Naive thymus-derived CD8-positive, alpha-beta T cell (primary cell): ENCODE measurements around the gene SAMD8. TPM values are rescaled to one million over a fixed set of nuclear protein-coding genes. Genes with fewer than 3 reads are reported as not detected.
"Not testable (repeated sequence)": the region's sequence is repeated elsewhere in the genome, so short reads cannot be mapped to it uniquely, and the experiment has no call there.

ENCODE experiments used
- ATAC-seq, 2 donors: fragments of 150-1000 bp; cut with Tn5 transposase in 1 of 2; sonication (Bioruptor Pico), chemical (Tn5 transposase) in 1 of 2; 1 replicate in 1 of 2; 2 replicates in 1 of 2; pipeline ENCODE4 v1.10.0; 2021; ENCODE audit warnings: mild to moderate bottlenecking in 2 of 2, moderate library complexity in 2 of 2
- POLR2A ChIA-PET: fragments of 350-600 bp; sonication (Branson Sonifier 250); formaldehyde crosslinking; loops from one replicate; lab custom pipeline; 2021; ENCODE audit warnings: antibody characterized with exemption; lab: Charles Lee
- DNase-seq, 10 donors: peaks; one replicate each; pipeline versions ENCODE4 v3.0.0 to v3.0.0-alpha.2; 2020 to 2022
- H3K27ac Mint-ChIP-seq, 10 donors: one replicate each; pipeline ENCODE4 v1.8.0; 2020 to 2022; ENCODE audit warnings: mild to moderate bottlenecking in 10 of 10, mixed read lengths in 10 of 10, moderate library complexity in 4 of 10, inconsistent platforms in 1 of 10
- H3K27me3 Mint-ChIP-seq, 5 donors: one replicate each; pipeline ENCODE4 v1.8.0; 2021 to 2022; ENCODE audit warnings: mixed read lengths in 5 of 5
- H3K36me3 Mint-ChIP-seq, 3 donors: one replicate each; pipeline ENCODE4 v1.8.0; 2020 to 2022; ENCODE audit warnings: mixed read lengths in 3 of 3, mild to moderate bottlenecking in 2 of 3, inconsistent platforms in 1 of 3
- H3K4me1 Mint-ChIP-seq, 4 donors: one replicate each; pipeline ENCODE4 v1.8.0; 2021 to 2022; ENCODE audit warnings: mixed read lengths in 4 of 4
- H3K4me3 Mint-ChIP-seq, 10 donors: one replicate each; pipeline ENCODE4 v1.8.0; 2020 to 2022; ENCODE audit warnings: mild to moderate bottlenecking in 10 of 10, mixed read lengths in 10 of 10, moderate library complexity in 6 of 10, inconsistent platforms in 1 of 10
- H3K9me3 Mint-ChIP-seq, 9 donors: one replicate each; pipeline ENCODE4 v1.8.0; 2020 to 2022; ENCODE audit warnings: mixed read lengths in 9 of 9, mild to moderate bottlenecking in 3 of 9, inconsistent platforms in 1 of 9, moderate library complexity in 1 of 9
- polyA plus RNA-seq, 3 donors: library from polyadenylated mRNA; unstranded; fragments of 300-500 nt; fragmentation: Illumina TruSeq; gene quantifications; one replicate each; pipeline ENCODE4 v1.2.3, GENCODE V29; 2021
- total RNA-seq, 8 experiments: library from RNA in 2 of 8; stranded (reverse) in 2 of 8; gene quantifications; one replicate each; pipeline ENCODE4 v1.2.3 and lab custom pipeline; 2021 to 2026

SAMD8 gene
- total and polyA plus RNA-seq, 5 experiments from 2014 or later: 6.3 to 23.9 (median 10.6) TPM

GRCh38 chr10:75194625-75195024 lies 83.2 kb downstream of the SAMD8 start:
- DNase-seq, H3K27me3 Mint-ChIP-seq, H3K4me3 Mint-ChIP-seq, H3K9me3 Mint-ChIP-seq, H3K27ac Mint-ChIP-seq, H3K36me3 Mint-ChIP-seq, H3K4me1 Mint-ChIP-seq, ATAC-seq: not testable (repeated sequence)
- POLR2A ChIA-PET: interaction anchor here (0.7 to 1.1 kb wide), 2 partner anchors 34 to 35 kb away, joined by 3 to 9 read pairs; no protein-coding TSS in a partner anchor

GRCh38 chr10:75195035-75195763 lies 83.7 kb downstream of the SAMD8 start:
- Mint-ChIP-seq H3K4me1 (peaks cover 0 to 1% (median under 1%) of the 10 kb centered on the region in 4 donors), H3K4me3 (no peak overlapping the region), H3K9me3 (no peaks in the 10 kb centered on the region), H3K27me3 (no peaks in the 10 kb centered on the region), H3K36me3 (peaks cover 0 to 1% (median 0%) of the 10 kb centered on the region in 3 donors), H3K27ac (peak overlapping the region in 1 of 10 donors; percentile 47)
- no peak for ATAC-seq
- no peak for DNase-seq
- POLR2A ChIA-PET: interaction anchor here (0.7 to 1.1 kb wide), 2 partner anchors 33 to 35 kb away, joined by 3 to 9 read pairs; no protein-coding TSS in a partner anchor

- Mint-ChIP-seq H3K4me3 (no peak overlapping the region), H3K9me3 (no peaks in the 10 kb centered on the region), H3K36me3 (peaks cover 0 to 2% (median 0%) of the 10 kb centered on the region in 3 donors), H3K27me3 (no peaks in the 10 kb centered on the region), H3K27ac (peak overlapping the region in 1 of 10 donors; percentile 4), H3K4me1 (peaks cover 0 to 4% (median 1%) of the 10 kb centered on the region in 4 donors)
- DNase-seq: no peak
- ATAC-seq: no peak
- POLR2A ChIA-PET: no interaction called here
These were observed 85.6 kb downstream of the SAMD8 start for GRCh38 chr10:75197066-75197465.

DNA sequence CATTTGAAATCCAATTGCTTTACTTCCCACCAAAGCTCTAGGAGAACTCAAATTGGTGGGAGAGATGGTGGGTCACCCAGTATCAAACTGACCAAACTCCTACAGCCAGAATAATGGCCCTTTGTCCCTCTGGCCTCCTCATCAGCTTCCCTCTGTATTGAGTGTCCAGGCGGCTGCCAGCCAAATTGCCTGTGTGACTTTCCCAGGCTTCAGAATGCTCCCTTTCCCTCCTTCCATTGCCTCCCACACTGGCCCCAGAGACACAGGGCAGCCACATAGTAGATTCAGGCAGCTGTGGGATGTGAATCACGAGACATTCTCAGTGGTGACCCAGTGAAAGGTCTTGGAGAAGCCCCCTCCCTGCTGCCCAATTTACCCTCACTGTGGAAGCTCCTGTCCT lies 86.5 kb downstream of the SAMD8 start:
- DNase-seq: no peak
- H3K27me3 Mint-ChIP-seq: no peaks in the 10 kb centered on the region
- H3K4me3 Mint-ChIP-seq: no peak overlapping the region
- peaks cover 0 to 2% (median 0%) of the 10 kb centered on the region in 3 donors for H3K36me3 Mint-ChIP-seq
- H3K27ac Mint-ChIP-seq: peak overlapping the region in 1 of 10 donors; percentile 27
- POLR2A ChIA-PET: interaction anchor here (1.6 kb wide), 1 partner anchor 12 kb away, joined by 5 read pairs; the partner anchor contains the start of gene VDAC2
- no peak for ATAC-seq
- no peaks in the 10 kb centered on the region for H3K9me3 Mint-ChIP-seq
- H3K4me1 Mint-ChIP-seq: peaks cover 0 to 5% (median 2%) of the 10 kb centered on the region in 4 donors

DNA sequence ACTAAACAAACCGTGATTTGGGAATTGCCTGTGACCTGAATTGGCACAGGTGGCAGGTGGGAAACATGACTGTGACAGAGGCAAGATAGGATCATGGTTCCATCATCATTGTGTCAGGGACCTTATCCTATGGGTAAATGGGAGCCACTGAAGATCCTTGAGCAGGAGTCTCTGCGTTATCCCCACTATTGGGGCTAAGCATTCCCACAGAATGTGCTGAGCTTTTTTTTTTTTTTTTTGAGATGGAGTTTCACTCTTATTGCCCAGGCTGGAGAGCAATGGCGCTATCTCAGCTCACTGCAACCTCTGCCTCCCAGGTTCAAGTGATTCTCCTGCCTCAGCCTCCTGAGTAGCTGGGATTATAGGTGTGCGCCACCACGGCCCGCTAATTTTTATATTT lies 88.5 kb downstream of the SAMD8 start:
- H3K27me3 Mint-ChIP-seq, ATAC-seq, H3K4me3 Mint-ChIP-seq, H3K4me1 Mint-ChIP-seq, DNase-seq, H3K9me3 Mint-ChIP-seq, H3K36me3 Mint-ChIP-seq: not testable (repeated sequence)
- peak overlapping the region in 1 of 10 donors; percentile 7 for H3K27ac Mint-ChIP-seq
- POLR2A ChIA-PET: interaction anchor here (0.7 kb wide), 1 partner anchor 81 kb away, joined by 6 read pairs; no protein-coding TSS in a partner anchor

DNA sequence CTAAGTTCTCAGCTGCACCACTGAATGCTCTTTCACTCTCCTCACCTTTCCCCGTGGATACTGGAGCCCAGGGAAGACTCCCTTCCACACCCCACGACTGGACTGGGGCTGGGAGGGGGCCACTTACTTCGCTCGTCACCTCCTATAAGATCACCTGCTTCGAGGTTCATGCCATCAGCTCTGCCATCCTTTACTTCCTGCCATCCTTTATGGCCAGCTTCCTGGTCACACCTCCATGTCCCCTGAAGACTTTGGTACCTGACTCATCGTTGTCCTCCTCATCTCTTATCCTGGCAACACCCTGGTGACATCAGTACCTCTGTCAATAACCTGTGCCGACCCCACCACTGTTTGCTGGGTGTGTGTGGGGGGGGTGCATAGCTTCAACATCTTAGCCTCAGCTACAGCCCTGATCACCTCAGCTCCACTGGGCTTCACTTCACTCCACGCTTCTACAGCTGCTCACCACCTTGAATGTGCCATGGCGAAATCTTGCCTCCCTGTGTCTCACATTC lies 90.4 kb downstream of the SAMD8 start:
- Mint-ChIP-seq H3K4me3 (no peak overlapping the region), H3K4me1 (peaks cover 0 to 7% (median 2%) of the 10 kb centered on the region in 4 donors), H3K9me3 (no peaks in the 10 kb centered on the region), H3K27ac (peak overlapping the region in 2 of 10 donors; percentile 32 to 56), H3K36me3 (peaks cover 0 to 2% (median 0%) of the 10 kb centered on the region in 3 donors), H3K27me3 (no peaks in the 10 kb centered on the region)
- ATAC-seq (no peak), DNase-seq (no peak)
- POLR2A ChIA-PET: interaction anchor here (0.9 kb wide), 1 partner anchor 19 kb away, joined by 5 read pairs; no protein-coding TSS in a partner anchor

DNA sequence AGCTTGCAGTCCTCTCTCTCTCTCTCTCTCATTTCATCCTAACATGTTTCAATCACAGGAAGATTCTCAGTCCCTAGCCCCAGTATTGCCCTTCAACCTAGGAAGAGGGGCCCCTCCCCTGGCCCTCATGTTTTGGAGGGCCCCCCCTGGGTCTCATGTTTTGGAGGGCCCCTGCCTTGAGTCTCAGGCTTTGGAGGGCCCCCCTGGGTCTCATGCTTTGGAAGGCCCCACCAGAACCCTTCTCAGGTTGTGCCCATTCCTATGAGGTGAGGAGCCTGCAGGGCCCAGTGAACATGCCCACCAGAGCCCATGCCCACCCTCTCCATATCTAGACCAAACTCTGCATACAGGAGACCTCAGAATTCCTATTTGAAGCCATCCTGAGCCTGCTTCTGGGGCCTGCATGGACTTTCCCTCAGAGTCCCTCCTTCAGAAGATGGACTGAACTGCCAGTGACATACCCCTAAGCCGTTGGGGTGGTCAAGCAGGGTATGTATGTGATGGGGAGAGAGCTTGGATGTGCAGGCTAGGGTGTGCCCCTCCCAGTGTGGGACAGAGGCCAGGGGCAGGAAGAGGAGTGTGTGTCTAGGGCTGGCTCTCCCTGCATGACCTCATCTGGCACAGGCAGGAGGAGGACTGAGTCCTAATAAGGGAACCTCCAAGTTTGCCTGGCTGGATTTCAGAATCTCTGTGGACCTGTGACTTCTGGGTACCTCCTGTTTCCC lies 91.0 kb downstream of the SAMD8 start:
- no peaks in the 10 kb centered on the region for H3K27me3 Mint-ChIP-seq
- ATAC-seq (no peak), DNase-seq (no peak)
- H3K9me3 Mint-ChIP-seq: no peaks in the 10 kb centered on the region
- no peak overlapping the region for H3K4me3 Mint-ChIP-seq
- no peak overlapping the region for H3K27ac Mint-ChIP-seq
- POLR2A ChIA-PET: interaction anchor here (0.9 kb wide), 1 partner anchor 20 kb away, joined by 5 read pairs; no protein-coding TSS in a partner anchor
- peaks cover 0 to 2% (median 0%) of the 10 kb centered on the region in 3 donors for H3K36me3 Mint-ChIP-seq
- H3K4me1 Mint-ChIP-seq: peaks cover 0 to 7% (median 2%) of the 10 kb centered on the region in 4 donors

- H3K27me3 Mint-ChIP-seq, H3K27ac Mint-ChIP-seq, H3K9me3 Mint-ChIP-seq, H3K36me3 Mint-ChIP-seq, POLR2A ChIA-PET, ATAC-seq, H3K4me3 Mint-ChIP-seq, DNase-seq, H3K4me1 Mint-ChIP-seq: not testable (repeated sequence)
These were observed 91.7 kb downstream of the SAMD8 start for GRCh38 chr10:75203046-75203620.

GRCh38 chr10:75203724-75204123 lies 92.3 kb downstream of the SAMD8 start:
- no peak for ATAC-seq
- DNase-seq: no peak
- peaks cover 0 to 2% (median 0%) of the 10 kb centered on the region in 3 donors for H3K36me3 Mint-ChIP-seq
- H3K4me1 Mint-ChIP-seq: peaks cover 0 to 7% (median 2%) of the 10 kb centered on the region in 4 donors
- H3K9me3 Mint-ChIP-seq: no peaks in the 10 kb centered on the region
- no peak overlapping the region for H3K4me3 Mint-ChIP-seq
- H3K27me3 Mint-ChIP-seq: no peaks in the 10 kb centered on the region
- H3K27ac Mint-ChIP-seq: no peak overlapping the region
- POLR2A ChIA-PET: no interaction called here

DNA sequence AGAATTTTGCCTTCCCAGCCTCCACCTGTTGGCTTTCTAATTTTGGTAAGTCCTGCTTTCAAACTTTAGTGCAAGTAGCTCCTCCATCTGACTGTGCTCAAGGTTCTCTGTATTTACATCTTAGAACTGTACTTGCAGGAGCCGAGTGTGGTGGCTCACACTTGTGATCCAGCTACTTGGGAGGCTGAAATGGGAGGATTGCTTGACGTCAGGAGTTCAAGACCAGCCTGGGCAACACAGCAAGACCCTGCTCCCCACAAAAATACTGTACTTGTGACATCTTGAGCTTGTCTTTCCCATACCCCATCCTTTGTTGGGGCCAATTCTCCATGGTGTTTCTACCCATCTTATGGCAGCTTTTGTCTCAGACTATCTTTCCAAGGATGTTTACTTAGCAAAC lies 94.5 kb downstream of the SAMD8 start:
- H3K27me3 Mint-ChIP-seq: no peaks in the 10 kb centered on the region
- peaks cover 0 to 2% (median 0%) of the 10 kb centered on the region in 3 donors for H3K36me3 Mint-ChIP-seq
- H3K27ac Mint-ChIP-seq: no peak overlapping the region
- H3K4me1 Mint-ChIP-seq: peaks cover 0 to 10% (median 9%) of the 10 kb centered on the region in 4 donors
- no peak overlapping the region for H3K4me3 Mint-ChIP-seq
- ATAC-seq: no peak
- DNase-seq: no peak
- H3K9me3 Mint-ChIP-seq: no peaks in the 10 kb centered on the region
- POLR2A ChIA-PET: interaction anchor here (0.7 to 1.6 kb wide), 2 partner anchors 18 to 92 kb away, joined by 3 to 4 read pairs; no protein-coding TSS in a partner anchor

DNA sequence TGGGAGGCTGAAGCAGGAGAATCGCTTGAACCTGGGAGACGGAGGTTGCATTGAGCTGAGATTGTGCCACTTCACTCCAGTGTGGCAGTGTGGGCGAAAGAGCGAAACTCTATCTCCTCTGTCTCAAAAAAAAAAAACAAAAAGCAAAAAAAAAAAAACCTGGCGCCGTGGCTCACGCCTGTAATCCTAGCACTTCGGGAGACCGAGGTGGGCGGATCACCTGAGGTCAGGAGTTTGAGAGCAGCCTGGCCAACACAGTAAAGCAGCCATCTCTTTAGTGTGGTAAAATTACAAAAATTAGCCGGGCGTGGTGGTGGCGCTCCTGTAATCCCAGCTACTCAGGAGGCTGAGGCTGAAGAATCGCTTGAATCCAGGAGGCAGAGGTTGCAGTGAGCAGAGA lies 95.2 kb downstream of the SAMD8 start:
- POLR2A ChIA-PET: interaction anchor here (0.7 kb wide), 2 partner anchors 93 to 1023 kb away, joined by 4 read pairs; no protein-coding TSS in a partner anchor
- not testable (repeated sequence) for H3K27me3 Mint-ChIP-seq, H3K9me3 Mint-ChIP-seq, H3K4me3 Mint-ChIP-seq, H3K36me3 Mint-ChIP-seq, DNase-seq, ATAC-seq
- Mint-ChIP-seq H3K4me1 (peaks cover 6 to 15% (median 13%) of the 10 kb centered on the region in 4 donors), H3K27ac (peak overlapping the region in 1 of 10 donors; percentile 11)
